PC-3 (cell line): ENCODE data around the gene KCTD10.

Experiments used
- EZH2 ChIP-seq: fragments of 300-600 bp; sonication (generic); IDR thresholded peaks from one replicate; pipeline ENCODE4 v1.6.1; 2017; ENCODE audit warnings: antibody characterized with exemption, mild to moderate bottlenecking, low read length; ENCODE audit not compliant: unreplicated experiment
- TF ChIP-seq, protein P1 (sequence below): fragments of 300-600 bp; sonication (generic); conservative IDR thresholded peaks from 2 replicates; pipeline ENCODE4 v1.5.1; 2017; ENCODE audit warnings: antibody characterized with exemption, low read depth, mild to moderate bottlenecking, low read length

GRCh38 chr12:109494348-109494881, 17.3 kb upstream of the KCTD10 start:
- TF ChIP-seq EZH2: no peak
- TF ChIP-seq, protein P1, sequence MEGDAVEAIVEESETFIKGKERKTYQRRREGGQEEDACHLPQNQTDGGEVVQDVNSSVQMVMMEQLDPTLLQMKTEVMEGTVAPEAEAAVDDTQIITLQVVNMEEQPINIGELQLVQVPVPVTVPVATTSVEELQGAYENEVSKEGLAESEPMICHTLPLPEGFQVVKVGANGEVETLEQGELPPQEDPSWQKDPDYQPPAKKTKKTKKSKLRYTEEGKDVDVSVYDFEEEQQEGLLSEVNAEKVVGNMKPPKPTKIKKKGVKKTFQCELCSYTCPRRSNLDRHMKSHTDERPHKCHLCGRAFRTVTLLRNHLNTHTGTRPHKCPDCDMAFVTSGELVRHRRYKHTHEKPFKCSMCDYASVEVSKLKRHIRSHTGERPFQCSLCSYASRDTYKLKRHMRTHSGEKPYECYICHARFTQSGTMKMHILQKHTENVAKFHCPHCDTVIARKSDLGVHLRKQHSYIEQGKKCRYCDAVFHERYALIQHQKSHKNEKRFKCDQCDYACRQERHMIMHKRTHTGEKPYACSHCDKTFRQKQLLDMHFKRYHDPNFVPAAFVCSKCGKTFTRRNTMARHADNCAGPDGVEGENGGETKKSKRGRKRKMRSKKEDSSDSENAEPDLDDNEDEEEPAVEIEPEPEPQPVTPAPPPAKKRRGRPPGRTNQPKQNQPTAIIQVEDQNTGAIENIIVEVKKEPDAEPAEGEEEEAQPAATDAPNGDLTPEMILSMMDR: no peak
